Measurements from ENCODE around the gene SSTR3.

Gene SSTR3

GRCh38 chr22:37196539-37197450, 15.5 kb downstream of the SSTR3 start:
- DNase-seq (ENCODE audit: low read depth): peak; percentile 89

DNA sequence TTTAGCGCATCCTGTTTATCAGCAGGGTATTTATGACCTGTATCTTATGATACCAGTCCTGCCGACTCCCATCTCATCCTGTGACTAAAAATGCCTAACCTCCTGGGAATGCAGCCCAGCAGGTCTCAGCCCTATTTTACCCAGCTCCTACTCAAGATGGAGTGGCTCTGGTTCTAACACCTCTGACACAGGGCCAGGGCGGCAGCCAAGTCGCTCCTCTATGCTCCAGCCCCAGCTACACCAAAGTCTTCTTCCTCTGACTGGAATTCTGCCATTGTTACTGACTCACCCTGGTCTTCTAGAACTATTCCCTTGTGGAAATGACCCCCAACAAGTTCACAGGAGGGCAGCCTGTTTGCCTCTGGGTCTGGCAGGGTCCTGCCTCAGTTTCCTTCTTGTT, 16.4 kb downstream of the SSTR3 start:
- DNase-seq (ENCODE audit: low read depth): no peak

DNA sequence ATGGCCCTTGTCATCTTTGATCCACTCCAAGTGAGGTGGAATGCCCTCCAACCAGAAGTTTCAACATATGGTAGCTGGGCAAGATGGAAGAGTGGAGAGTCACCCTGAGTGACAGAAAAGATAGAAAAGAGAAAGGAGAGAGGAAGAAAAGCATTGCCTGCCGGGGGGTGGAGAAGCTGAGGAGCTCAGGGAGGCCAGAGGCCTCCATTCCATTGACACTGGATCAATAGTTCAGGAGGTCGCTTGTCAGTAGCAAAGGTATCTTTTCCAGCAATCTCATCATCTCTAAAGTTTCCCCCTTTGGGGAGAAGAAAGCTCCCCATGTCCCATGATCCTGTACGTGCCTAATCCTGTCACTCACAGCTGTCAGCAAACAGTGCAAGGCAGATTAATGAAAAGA, 17.5 kb downstream of the SSTR3 start:
- DNase-seq (ENCODE audit: low read depth): no peak

GRCh38 chr22:37193629-37194191, 18.6 kb downstream of the SSTR3 start:
- DNase-seq (ENCODE audit: low read depth): peak; percentile 15

GRCh38 chr22:37192741-37193140, 19.5 kb downstream of the SSTR3 start:
- no peak for DNase-seq (ENCODE audit: low read depth)

GRCh38 chr22:37192204-37192603, 20.1 kb downstream of the SSTR3 start:
- DNase-seq (ENCODE audit: low read depth): no peak

- no peak for DNase-seq (ENCODE audit: low read depth)
Measured at GRCh38 chr22:37190262-37190780, 22.0 kb downstream of the SSTR3 start.

DNA sequence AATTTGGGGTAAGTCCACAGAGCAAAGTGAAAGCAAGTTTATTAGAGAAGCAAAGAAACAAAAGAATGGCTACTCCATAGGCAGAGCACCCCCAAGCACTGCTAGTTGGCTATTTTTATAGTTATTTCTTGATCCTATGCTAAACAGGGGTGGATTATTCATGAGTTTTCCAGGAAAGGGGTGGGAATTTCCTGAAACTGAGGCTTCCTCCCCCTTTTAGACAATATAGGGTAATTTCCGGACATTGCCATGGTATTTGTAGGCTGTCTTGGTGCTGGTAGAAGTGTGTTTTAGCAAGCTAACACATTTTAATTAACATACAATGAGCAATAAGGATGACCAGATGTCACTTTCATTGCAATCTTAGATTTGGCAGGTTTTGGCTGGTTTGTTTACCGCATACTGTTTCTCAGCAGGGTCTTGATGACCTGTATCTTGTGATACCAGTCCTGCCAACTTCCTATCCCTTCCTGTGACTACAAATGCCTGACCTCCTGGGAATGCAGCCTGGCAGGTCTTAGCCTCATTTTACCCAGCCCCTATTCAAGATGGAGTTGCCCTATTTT, 23.3 kb downstream of the SSTR3 start:
- DNase-seq (ENCODE audit: low read depth): peak; percentile 31

- peak; percentile 49 for DNase-seq (ENCODE audit: low read depth)
Measured at GRCh38 chr22:37187891-37188761, 24.2 kb downstream of the SSTR3 start, which contains the start of gene C1QTNF6. Gene C1QTNF6 (minus strand): TSS chr22:37188247. CDS start chr22:37188213, 34 bp downstream.

- peak; percentile 18 for DNase-seq (ENCODE audit: low read depth)
Measured at GRCh38 chr22:37187552-37187890, 24.8 kb downstream of the SSTR3 start.

DNA sequence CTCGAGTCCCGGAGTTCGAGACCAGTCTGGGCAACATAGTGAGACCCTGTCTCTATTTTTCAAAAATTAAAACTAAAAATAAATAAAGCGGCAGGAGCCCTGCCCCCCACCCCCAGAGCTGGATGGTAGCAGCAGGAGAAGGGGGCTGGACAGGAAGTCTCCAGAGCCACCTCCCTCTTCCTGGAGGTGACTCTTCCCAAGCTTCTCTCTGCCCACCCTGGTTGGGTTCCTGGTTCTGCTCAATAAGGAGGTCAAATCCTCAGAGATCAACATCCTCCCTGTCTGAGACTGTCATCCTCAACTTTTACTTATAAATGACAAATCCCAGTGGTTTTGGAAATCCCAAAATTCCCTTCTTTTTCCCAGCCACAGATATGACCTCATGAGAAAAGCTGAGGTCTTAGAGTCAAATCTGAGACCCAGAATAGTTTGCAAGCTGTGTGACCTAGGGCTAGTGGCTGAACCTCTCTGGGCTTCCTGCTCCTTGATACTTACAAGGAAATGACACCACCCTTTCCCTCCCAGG, 25.2 kb downstream of the SSTR3 start:
- DNase-seq (ENCODE audit: low read depth): no peak

- DNase-seq (ENCODE audit: low read depth): peak; percentile 83
Measured at GRCh38 chr22:37186228-37186996, 25.9 kb downstream of the SSTR3 start.

DNA sequence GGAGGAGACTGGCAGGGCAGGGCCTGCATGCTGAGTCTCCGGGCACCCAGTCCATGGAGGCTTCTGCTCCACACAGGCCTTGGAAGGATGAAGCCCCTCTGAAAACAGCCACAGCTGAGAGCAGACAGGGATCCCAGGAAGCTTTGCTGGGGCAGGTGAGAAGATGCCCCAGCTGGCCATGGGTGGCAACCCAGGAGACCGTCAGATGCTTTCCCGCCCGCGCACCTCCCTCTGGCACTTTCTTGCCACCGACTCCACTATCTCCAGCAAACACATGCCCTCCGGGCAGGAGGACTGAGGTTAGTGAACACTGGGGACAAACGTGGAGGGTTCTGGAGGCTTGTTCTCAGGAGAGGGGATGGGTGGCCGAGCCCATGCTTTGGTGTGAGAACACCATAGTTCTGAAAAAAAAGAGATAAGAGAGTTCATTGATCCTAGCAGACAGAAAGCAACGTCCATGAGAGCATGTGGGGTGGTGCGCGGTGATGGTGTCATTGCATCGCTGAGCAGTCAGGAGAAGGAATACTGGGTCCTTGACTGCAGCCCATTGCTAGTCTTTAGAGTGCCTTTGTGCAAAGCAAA, 26.5 kb downstream of the SSTR3 start:
- DNase-seq (ENCODE audit: low read depth): no peak

GRCh38 chr22:37184816-37185541, 27.3 kb downstream of the SSTR3 start:
- no peak for DNase-seq (ENCODE audit: low read depth)

GRCh38 chr22:37184380-37184755, 27.9 kb downstream of the SSTR3 start:
- DNase-seq (ENCODE audit: low read depth): no peak

DNA sequence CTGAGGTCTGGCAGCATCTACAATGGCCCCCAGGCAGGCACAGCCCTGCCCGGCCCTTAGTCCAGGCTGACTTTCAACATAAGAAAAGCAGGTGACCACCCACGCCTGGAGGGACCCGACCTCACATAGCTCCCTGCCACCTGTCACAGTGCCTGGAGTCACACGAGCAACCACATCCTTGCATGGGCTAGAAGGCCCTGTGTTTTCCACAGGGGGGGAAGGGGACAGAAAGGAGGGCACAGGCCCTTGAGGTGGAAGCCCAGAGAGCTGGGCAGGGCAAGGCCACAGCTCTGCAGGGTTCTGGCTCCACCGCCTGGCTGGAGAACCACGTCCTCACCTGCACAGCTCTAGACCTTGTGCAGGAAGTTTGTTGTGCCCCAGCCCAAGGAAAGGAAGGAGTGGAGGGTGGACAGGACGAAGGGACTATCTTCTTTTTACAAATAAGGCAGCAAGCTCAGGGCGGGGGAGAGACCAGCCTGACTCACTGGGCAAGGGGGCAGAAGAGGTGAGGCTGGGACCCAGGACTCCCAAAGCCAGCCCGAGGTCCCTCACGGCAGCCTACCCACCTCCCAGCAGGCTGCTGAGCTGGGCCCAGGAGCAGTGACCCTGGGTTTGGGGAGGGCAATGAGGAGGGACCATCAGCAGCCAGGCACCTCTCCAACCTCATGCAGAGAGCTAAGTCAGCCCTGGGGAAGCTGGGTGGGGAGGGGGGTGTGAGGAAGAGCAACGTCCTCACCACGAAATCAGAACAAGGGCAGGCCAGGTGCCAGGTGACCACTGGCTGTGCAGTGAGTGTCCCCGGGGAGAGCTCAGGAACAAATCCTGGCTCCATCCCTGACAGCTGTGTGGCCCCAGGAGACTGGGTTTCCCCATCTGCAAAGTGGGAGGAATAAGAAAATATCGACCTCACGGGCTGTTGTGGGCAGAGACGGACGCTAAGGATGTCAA, 28.6 kb downstream of the SSTR3 start:
- no peak for DNase-seq (ENCODE audit: low read depth)

DNA sequence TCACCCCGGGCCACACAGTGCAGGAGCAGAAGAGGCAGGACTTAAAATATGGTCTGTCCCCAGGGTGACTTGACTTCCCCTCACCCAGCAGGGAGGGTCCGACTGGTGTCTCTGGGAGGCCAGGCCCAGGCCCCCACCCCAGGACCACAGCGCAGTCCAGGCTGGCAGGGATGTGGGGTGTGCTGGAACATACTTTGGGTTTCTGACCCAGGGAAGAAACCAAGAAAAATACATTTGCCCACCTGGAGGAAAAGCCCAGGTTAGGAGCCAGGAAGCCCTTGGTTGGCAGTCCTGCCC, 29.4 kb downstream of the SSTR3 start:
- no peak for DNase-seq (ENCODE audit: low read depth)

DNA sequence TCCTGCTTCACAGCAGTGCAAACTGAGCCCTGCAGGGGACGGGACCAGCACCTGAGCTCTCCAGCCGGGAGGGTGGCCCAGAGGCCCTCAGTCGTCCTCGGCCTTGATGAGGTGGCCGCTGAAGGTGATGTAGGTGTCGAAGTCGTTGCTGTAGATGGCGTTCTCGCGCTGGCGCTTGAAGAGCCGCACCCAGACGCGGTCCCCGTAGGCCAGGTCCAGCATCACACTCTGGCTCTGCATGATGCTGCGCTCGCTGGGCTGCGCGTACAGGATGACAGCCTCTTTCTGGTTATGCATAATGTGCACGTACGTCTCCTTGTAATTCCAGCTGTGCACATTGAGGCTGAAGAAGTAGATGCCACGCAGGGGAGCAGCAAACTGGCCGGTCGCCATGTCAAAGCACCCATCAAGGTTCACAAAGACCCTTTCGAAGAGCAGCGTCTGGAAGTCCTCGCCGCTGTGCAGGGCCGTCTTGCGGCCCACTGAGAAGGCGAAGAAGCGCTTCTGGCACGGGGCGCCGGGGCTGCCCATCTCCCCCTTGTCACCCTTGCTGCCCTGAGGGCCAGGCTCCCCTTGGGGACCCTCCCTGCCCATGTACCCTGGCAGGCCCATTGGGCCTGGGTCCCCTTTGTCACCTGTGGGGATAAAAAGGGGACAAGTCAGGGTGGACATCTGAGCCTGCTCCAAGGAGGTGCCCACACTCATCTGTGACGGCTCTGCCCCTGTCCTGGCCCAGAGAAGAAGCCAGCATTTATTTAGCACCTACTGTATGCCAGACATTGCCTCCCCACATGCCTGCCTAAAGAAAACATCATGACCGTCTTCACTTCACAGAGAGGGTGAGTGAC, 30.0 kb downstream of the SSTR3 start:
- no peak for DNase-seq (ENCODE audit: low read depth)

All from fibroblast of gingiva (primary cell).